Stimulated activated CD4-positive, alpha-beta T cell treated with anti-CD3 and anti-CD28 coated beads, Interleukin-12 subunit alpha, Interleukin-12 subunit beta, amount 100 ng/mL, for 48 hours (primary cell): ENCODE measurements around the gene RABL2A.
A peak's percentile ranks its signal among the peaks of the same experiment; 100 is the strongest.
"Not testable (repeated sequence)": the region's sequence is repeated elsewhere in the genome, so short reads cannot be mapped to it uniquely, and the experiment has no call there.

Experiments used
- DNase-seq, 3 donors: peaks; one replicate each; pipeline ENCODE4 v3.0.0-alpha.2; 2020; ENCODE audit warnings: low read depth in 2 of 3, low spot score in 1 of 3

RABL2A gene

DNA sequence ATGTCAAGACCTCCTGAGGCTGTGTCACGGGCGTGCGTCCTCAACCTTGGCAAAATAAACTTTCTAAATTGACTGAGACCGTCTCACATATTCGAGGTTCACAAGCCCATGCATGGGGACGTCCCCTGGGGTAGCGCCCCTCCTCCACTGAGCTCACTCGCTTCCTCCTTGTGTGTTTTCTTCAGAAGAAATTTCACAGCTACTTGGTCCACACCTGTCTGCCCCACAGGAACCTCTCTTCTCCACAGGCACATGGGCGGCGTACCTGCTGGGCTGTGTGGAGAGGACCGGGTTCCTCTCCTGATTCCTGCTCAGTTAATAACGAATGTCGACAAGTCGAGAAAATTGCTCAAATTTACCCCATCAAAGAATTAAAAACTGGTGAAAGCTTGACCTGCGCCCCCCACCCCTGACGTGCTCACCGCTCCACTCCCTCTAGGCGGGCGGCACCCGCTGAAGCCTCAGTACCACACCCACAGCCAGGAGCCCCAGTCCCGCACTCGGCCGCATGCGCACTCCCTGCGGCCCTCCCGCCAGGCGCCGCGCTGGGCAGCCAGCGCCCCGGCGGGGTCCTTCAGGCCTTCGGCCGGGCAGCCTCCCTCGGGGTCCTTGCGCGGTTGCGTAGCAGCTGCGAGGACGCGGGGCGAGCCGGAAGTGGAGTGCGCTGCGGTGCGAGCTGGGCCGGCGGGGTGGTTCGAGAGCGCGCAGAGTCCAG, at the start of gene RABL2A:
RABL2A (plus strand) TSS at position 651 of the 715 bp plus-strand sequence. CDS start 1,341 bp downstream, outside the sequence.
- DNase-seq = peak; percentile 77 to 81 (median 79)

DNA sequence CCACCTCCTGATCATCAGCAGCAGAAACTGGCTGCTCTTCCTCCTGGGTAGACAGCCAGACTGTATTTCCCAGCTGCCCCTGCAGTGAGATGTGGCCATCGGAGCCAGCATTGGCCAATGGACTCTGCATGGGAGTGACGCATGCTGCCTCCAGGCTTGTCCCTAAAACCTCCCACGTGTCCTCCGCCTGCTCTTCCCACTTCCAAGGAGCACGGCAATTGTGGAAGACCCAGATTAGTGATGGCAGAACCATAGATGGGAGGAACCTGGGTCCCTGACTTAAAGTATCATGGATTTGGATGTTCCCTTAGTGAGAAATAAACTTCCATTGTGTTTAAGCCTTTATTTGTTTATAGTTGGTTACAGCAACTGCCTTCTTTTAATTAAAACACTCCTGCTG, 48.6 kb upstream of the RABL2A start:
- not testable (repeated sequence) for DNase-seq

- not testable (repeated sequence) for DNase-seq
Measured at GRCh38 chr2:113582473-113582872, 44.6 kb upstream of the RABL2A start.

GRCh38 chr2:113583521-113584225, 43.4 kb upstream of the RABL2A start:
- DNase-seq = peak; percentile 64 to 78 (median 64)

DNA sequence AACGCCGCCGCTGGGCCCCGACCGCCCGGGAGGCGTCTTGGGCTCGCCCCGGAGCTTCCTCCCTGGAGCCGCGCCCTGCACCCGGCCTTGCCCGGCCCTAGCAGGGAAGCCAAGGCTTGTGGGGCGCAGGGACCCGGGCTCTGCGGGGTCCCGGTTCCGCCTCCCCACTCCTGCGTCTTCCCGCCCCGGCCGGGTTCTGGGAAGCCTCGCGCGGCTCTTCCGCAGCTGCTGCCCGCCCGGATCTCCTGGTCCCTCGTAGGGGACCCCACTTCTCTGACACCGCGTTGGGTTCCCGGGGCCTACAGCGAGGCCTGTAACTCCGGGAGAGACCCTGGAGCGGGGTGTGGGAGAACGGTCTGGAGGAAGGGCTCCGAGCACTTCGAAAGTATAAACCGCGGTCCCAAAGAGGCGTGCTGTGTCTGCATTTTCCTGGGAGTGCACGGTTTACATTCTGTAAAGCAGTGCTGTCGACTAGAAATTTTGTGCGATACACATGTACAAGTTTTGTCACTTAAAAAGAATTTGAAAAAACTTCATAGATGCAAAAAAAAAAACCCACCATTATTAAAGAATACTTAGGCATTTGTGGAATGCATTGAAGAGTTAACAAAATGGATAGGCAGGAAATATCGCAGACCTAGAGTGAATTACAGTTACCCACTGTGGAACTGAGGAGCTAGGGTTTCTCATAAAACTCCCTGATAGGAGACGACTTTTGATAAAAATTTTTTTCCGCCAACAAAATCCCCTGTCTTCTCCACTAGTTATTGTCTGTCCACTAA, 42.6 kb upstream of the RABL2A start:
- not testable (repeated sequence) for DNase-seq

GRCh38 chr2:113587201-113587600, 39.9 kb upstream of the RABL2A start:
- peak; percentile 29 to 52 (median 52) for DNase-seq

DNA sequence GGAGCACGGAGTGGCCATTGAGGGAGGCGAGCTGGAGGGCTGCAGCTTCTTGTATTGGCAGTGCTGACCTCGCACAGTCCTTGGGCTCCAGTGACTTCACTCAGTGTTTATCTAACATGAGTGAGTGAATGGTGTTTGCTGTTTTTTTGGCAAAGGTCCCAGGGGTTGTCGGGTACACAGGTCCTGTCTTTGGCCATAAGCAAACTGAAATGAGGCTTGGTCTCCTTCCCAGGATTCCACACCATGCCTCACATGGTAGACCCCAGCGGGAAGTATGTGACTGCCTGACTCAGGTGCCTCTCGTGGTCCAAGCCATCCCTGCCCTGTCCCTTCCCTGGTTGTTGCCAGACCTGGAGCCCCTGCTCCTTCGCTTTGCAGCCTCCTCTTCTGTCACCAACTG, 37.5 kb upstream of the RABL2A start:
- DNase-seq = not testable (repeated sequence)

- DNase-seq = not testable (repeated sequence)
Measured at GRCh38 chr2:113591926-113592325, 35.1 kb upstream of the RABL2A start.

DNA sequence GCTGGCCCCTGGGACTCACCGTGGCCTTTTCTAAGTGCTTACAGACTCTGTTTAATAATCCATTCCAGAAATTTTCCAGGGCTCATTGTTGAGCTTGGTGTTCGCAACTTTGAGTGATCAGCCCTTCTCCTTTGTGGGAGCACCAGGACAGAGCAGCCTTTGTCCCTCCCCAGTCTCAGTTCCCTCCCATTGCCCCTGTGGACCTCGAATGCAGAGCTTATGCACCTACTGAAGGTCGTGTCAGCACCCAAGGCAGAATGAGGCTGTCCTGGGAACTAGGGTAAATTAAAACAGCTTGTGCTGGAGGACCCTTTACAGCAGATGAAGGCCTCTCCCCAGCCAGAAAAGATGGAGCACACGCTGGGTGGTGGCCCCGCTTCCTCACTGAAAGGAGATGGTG, 33.8 kb upstream of the RABL2A start:
- DNase-seq = not testable (repeated sequence)

DNA sequence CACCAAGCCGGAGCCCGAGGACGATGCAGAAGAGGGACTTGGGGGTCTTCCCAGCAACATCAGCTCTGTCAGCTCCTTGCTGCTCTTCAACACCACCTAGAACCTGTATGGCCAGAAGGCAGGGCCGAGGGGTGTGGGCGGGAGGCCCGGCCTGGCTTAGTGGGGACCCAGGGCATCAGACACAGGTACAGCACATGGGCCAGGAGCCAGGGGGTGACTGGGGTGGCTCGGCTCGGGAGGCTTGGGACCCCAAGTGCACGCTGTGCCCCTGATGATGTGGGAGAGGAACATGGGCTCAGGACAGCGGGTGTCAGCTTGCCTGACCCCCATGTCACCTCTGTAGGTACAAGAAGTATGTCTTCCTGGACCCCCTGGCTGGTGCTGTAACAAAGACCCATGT, 31.3 kb upstream of the RABL2A start:
- not testable (repeated sequence) for DNase-seq

DNA sequence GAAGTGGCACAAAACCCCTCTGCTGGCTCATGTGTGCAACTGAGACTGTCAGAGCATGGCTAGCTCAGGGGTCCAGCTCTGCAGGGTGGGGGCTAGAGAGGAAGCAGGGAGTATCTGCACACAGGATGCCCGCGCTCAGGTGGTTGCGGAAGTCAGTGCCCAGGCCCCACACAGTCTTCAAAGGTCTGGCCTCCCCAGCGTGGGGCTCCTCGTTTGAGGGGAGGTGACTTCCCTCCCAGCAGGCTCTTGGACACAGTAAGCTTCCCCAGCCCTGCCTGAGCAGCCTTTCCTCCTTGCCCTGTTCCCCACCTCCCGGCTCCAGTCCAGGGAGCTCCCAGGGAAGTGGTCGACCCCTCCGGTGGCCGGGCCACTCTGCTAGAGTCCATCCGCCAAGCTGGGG, 29.9 kb upstream of the RABL2A start:
- not testable (repeated sequence) for DNase-seq

GRCh38 chr2:113597572-113597971, 29.5 kb upstream of the RABL2A start:
- not testable (repeated sequence) for DNase-seq

DNA sequence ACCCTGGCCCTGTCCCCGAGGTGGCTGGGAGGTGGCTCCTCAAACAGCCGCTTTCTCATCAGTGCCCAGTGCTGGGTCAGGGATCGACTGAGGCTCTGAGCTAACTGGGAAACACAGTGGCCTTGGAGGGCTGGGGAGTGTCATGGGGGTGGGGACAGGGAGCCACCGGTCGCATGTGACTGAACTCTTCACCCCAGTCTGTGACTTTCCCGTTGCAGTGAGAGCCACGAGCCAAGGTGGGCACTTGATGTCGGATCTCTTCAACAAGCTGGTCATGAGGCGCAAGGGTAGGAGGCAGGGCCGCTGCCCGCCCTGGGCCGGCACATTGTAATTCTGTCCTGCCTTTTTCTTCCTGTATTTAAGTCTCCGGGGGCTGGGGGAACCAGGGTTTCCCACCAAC, 28.9 kb upstream of the RABL2A start:
- DNase-seq = not testable (repeated sequence)

GRCh38 chr2:113598738-113599137, 28.3 kb upstream of the RABL2A start:
- not testable (repeated sequence) for DNase-seq

GRCh38 chr2:113599208-113599607, 27.9 kb upstream of the RABL2A start:
- not testable (repeated sequence) for DNase-seq

DNA sequence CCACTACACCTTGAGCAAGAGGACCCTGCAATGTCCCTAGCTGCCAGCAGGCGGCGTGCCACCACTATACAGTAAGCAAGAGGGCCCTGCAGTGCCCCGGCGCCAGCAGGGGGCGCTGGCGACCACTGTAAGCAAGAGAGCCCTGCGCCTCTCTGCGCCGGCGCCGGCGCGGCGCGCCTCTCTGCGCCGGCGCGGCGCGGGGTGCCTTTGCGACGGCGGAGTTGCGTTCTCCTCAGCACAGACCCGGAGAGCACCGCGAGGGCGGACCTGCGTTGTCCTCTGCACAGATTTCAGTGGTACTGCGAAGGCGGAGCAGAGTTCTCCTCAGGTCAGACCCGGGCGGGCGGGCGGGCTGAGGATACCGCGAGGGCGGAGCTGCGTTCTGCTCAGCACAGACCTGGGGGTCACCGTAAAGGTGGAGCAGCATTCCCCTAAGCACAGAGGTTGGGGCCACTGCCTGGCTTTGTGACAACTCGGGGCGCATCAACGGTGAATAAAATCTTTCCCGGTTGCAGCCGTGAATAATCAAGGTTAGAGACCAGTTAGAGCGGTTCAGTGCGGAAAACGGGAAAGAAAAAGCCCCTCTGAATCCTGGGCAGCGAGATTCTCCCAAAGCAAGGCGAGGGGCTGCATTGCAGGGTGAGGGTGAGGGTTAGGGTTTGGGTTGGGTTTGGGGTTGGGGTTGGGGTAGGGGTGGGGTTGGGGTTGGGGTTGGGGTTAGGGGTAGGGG, 24.9 kb upstream of the RABL2A start:
- DNase-seq = peak; percentile 48 to 66 (median 64)

- no peak for DNase-seq
Measured at GRCh38 chr2:113602869-113603466, 24.1 kb upstream of the RABL2A start.

- peak; percentile 59 to 82 (median 81) for DNase-seq
Measured at GRCh38 chr2:113603467-113604084, 23.5 kb upstream of the RABL2A start.

- peak; percentile 89 to 94 (median 90) for DNase-seq
Measured at GRCh38 chr2:113604085-113604477, 23.0 kb upstream of the RABL2A start.

- DNase-seq = not testable (repeated sequence)
Measured at GRCh38 chr2:113604661-113605060, 22.4 kb upstream of the RABL2A start.
